Measurements from ENCODE around the gene MPDZ.

Gene MPDZ, protein sequence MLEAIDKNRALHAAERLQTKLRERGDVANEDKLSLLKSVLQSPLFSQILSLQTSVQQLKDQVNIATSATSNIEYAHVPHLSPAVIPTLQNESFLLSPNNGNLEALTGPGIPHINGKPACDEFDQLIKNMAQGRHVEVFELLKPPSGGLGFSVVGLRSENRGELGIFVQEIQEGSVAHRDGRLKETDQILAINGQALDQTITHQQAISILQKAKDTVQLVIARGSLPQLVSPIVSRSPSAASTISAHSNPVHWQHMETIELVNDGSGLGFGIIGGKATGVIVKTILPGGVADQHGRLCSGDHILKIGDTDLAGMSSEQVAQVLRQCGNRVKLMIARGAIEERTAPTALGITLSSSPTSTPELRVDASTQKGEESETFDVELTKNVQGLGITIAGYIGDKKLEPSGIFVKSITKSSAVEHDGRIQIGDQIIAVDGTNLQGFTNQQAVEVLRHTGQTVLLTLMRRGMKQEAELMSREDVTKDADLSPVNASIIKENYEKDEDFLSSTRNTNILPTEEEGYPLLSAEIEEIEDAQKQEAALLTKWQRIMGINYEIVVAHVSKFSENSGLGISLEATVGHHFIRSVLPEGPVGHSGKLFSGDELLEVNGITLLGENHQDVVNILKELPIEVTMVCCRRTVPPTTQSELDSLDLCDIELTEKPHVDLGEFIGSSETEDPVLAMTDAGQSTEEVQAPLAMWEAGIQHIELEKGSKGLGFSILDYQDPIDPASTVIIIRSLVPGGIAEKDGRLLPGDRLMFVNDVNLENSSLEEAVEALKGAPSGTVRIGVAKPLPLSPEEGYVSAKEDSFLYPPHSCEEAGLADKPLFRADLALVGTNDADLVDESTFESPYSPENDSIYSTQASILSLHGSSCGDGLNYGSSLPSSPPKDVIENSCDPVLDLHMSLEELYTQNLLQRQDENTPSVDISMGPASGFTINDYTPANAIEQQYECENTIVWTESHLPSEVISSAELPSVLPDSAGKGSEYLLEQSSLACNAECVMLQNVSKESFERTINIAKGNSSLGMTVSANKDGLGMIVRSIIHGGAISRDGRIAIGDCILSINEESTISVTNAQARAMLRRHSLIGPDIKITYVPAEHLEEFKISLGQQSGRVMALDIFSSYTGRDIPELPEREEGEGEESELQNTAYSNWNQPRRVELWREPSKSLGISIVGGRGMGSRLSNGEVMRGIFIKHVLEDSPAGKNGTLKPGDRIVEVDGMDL (N-terminal part only)

DNA sequence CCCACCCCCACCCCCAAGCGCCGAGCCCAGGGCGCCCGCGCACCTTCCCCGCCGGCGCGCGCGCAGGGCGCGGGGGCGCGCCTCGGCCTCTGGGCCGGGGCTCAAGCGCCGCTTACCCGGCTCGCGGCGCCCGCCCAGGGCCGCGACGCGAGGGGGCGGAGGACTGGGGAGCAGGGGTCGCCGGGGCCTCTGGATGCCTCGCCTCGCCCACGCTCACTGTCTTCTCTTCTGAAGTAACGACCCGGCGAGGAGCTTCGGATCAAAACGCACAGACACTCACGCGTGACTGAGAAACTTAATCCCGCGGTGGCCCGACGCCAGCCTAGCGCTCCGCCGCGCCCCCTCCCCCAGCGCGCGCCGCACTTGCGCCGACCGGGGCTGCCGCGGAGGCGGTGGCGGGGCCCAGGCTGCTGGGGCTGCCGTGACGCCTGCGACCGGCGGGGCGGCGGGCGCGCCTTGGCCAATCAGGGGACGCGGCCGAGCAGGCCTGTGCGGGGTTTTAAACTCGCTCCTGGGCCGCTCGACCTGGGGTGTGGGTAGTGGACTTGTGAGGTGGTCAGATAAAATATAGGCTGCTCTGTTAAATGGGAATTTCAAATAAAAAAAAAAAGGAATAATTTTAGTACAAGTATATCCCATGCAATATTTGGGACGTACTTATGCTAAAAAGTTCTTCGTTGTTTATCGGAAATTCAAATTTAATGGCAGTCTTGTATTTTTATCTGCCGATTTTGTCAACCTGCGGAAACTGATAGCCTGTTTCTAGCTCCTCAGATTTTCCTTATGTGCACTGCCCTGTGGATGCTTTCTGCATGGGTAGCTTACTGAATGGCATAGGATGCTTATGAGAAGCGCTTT, at the start of gene MPDZ:
MPDZ (minus strand) TSS at position 409 of the 858 bp plus-strand sequence. CDS start 29,377 bp downstream, outside the sequence.
- in situ Hi-C loops (cut with HindIII; ENCODE audit: low pct_unique_long_range_greater_than_20kb, low sequenced_read_pairs), result no loop called here
- peak; percentile 72 to 76 for DNase-seq (ENCODE audit: low read depth in 1 of 2, low spot score in 1 of 2)
- no peak for TF ChIP-seq JUND (IDR thresholded peaks at IDR 0.05; ENCODE audit: low read depth)

DNA sequence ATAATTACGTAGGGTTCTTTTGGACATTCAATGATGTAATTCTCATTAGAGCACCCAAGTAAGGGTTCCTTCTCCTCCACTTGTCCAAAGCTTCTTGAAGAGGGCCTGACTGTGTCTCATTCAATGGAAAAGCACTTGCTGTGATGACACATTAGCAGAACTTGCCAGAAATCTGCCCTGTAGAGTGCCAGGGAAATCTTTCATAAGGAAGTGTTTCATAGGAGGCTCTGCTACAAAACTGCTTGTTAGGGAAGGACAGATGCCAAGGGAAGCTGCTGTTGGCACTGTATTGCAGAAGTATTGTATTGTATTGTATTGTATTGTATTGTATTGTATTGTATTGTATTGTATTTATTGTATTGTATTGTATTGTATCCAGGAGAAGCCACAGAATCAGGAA, 45.5 kb upstream of the MPDZ start:
- no peak for TF ChIP-seq JUND (IDR thresholded peaks at IDR 0.05; ENCODE audit: low read depth)
- no peak for DNase-seq (ENCODE audit: low read depth in 1 of 2, low spot score in 1 of 2)
- in situ Hi-C loops (cut with HindIII; ENCODE audit: low pct_unique_long_range_greater_than_20kb, low sequenced_read_pairs), result no loop called here

DNA sequence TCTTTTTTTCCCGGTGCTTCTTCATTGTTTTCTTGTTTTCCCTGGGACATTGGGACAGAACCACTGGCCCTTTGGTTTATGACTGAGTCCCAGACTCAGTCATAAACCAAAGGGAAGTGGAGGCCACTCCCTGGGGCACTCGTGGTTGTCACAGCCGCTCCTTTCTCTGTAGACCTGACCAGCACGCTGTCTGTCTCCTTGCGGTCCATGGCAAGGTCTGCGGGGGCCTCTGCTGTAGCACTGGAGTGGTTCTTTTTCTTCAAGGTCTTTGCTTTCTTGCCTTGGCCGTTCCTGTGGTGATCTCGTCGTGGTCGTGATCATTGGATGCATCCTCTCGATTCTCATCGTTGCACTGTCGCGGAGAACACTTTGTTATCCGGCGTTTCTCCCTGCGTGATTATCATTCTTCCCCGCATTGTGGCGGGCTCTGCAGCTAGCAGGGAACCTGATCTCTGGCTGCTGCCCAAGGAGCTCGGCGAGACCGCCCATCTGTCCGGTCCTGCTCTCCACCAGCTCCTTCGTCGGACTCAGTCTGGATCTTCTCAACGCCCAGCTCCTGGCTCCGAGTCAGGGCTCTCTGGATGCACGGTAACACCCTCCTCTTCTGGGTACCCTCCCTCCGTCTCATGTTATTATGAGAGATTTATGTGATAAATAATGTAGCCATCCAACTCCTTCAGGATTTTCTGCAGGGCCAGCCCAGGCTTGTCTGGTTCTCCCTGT, 43.5 kb upstream of the MPDZ start:
- no peak for TF ChIP-seq JUND (IDR thresholded peaks at IDR 0.05; ENCODE audit: low read depth)
- no peak for DNase-seq (ENCODE audit: low read depth in 1 of 2, low spot score in 1 of 2)
- in situ Hi-C loops (cut with HindIII; ENCODE audit: low pct_unique_long_range_greater_than_20kb, low sequenced_read_pairs), result no loop called here

DNA sequence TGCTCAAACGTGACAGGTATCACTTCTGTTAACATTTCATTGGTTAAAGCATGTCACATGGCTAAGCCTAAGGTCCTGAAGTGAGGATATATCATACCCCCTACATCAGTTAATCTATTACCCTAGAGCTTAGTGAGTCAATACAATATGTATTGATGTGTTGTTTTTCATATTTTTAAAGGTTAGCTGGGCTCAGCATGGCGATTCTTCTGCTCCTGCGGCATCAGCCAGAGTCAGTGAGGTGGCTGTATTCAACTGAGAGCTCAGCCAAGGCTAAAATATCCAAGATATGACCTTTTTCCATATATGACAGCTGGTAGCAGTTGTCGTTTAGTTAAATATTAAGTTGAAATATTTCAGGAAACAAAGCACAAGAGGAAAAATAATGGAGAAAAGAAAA, 38.5 kb upstream of the MPDZ start:
- DNase-seq (ENCODE audit: low read depth in 1 of 2, low spot score in 1 of 2), result no peak
- in situ Hi-C loops (cut with HindIII; ENCODE audit: low pct_unique_long_range_greater_than_20kb, low sequenced_read_pairs), result no loop called here
- TF ChIP-seq JUND (IDR thresholded peaks at IDR 0.05; ENCODE audit: low read depth), result no peak

DNA sequence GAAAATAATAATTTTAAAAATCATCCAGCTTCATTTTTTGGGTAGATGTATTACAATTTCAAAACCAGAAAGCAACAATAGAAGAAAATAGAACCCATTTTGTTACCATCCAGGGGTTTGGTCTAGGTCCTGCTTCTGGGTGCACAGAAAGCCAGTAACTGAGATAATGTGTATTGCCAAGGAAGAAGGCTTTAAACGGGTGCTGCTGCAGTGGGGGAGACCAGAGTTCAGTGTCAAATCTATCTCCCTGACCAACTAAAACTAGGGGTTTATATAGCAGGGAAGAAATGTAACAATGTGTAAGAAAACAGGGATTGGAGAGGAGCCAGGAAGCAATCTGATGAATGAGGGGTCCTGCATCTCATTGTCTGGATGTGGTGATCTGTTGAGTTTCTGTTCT, 17.5 kb upstream of the MPDZ start:
- DNase-seq (ENCODE audit: low read depth in 1 of 2, low spot score in 1 of 2), result no peak
- in situ Hi-C loops (cut with HindIII; ENCODE audit: low pct_unique_long_range_greater_than_20kb, low sequenced_read_pairs), result no loop called here
- no peak for TF ChIP-seq JUND (IDR thresholded peaks at IDR 0.05; ENCODE audit: low read depth)

DNA sequence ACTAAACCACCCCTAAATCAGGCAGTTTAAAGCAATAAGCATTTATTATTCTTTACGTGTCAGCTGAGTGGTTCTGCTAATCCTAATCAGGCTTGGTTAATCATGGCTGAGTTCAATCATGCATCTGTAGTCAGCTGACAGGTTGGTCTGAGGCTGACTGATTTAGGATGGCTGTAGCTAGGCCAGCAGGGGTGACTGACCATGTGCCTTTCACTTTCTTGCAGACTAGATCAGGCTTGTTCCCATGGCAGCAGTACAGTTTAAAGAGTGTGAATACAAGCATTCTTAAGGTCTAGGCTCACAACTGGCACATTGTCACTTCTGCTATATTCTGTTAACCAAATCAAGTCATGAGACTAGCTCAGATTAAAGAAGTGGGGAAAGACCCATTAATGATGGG, 16.1 kb upstream of the MPDZ start:
- no peak for TF ChIP-seq JUND (IDR thresholded peaks at IDR 0.05; ENCODE audit: low read depth)
- in situ Hi-C loops (cut with HindIII; ENCODE audit: low pct_unique_long_range_greater_than_20kb, low sequenced_read_pairs), result no loop called here
- DNase-seq (ENCODE audit: low read depth in 1 of 2, low spot score in 1 of 2), result no peak

DNA sequence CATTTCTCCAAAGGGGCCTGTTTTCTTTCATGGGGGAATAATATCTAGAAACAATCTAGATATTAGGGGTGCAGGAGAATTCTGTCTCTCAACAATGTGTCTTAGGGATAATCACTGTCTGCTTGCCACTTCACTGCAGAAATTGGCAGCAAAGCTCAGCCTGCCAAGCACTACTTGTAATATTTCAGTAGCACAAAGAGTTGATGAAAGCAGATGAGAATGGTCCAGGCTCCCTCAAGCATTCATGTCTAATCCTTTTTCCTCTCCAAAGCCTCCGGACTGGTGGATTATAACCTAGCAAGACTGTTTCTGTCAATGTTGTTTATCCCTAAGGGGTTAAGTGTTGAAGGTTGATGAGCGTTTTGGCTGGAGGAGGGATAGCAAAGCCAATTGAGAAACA, 13.3 kb upstream of the MPDZ start:
- in situ Hi-C loops (cut with HindIII; ENCODE audit: low pct_unique_long_range_greater_than_20kb, low sequenced_read_pairs), result no loop called here
- DNase-seq (ENCODE audit: low read depth in 1 of 2, low spot score in 1 of 2), result no peak
- TF ChIP-seq JUND (IDR thresholded peaks at IDR 0.05; ENCODE audit: low read depth), result no peak

DNA sequence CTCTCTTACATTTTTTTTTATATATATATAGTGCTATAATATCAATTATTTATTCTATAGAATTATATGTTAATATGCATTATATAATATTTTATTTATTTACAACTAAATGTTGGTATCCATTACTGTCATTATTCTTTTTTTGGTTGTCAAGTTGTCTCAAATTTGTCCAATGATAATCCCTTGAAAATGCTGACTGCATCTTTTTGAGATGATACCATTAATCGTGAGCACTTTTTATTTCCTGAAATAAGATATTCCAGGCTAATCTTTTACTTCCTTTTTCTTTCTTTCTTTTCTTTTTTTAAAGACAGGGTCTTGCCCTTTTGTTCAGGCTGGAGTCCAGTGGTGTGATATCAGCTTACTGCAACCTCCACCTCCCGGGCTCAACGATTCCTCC, 12.7 kb upstream of the MPDZ start:
- no peak for TF ChIP-seq JUND (IDR thresholded peaks at IDR 0.05; ENCODE audit: low read depth)
- in situ Hi-C loops (cut with HindIII; ENCODE audit: low pct_unique_long_range_greater_than_20kb, low sequenced_read_pairs), result no loop called here
- no peak for DNase-seq (ENCODE audit: low read depth in 1 of 2, low spot score in 1 of 2)

DNA sequence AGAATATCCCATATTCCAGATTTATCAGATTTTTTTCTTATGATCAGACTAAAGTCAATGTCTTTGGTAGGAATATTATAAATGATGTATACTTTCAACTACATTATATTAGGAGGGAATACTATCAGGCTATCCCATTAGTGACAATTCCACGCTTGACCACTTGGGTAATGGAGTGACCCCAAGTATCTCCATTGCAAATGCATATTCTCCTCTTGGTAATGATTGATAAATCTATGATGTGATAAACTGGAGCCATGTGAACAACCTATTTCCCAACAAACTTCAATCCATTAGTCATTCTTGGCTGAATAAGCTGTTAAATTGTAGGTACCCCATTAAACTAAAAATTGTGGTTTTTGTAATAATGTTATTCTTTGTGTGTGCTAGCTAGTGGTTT, 12.2 kb upstream of the MPDZ start:
- TF ChIP-seq JUND (IDR thresholded peaks at IDR 0.05; ENCODE audit: low read depth), result no peak
- in situ Hi-C loops (cut with HindIII; ENCODE audit: low pct_unique_long_range_greater_than_20kb, low sequenced_read_pairs), result no loop called here
- no peak for DNase-seq (ENCODE audit: low read depth in 1 of 2, low spot score in 1 of 2)

DNA sequence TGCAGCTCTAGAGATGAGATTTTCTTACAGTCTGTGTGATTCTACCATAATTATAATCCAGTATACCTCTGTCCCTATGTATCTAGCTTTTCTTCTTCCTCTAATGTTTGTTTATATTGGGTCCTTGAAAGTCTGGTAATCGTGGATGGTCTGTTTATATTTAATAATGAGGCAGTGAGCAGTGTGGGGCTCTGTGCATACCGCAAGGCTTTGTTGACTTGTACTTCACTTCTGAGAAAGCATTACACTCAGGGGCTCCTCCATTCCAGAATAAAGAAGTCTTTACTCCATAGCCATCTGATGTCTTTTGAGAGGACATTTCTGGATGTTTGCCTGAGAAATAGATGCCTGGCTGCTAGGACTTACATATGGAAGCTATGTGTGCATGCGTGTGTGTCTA, 4.5 kb upstream of the MPDZ start:
- TF ChIP-seq JUND (IDR thresholded peaks at IDR 0.05; ENCODE audit: low read depth), result no peak
- no peak for DNase-seq (ENCODE audit: low read depth in 1 of 2, low spot score in 1 of 2)
- in situ Hi-C loops (cut with HindIII; ENCODE audit: low pct_unique_long_range_greater_than_20kb, low sequenced_read_pairs), result no loop called here

DNA sequence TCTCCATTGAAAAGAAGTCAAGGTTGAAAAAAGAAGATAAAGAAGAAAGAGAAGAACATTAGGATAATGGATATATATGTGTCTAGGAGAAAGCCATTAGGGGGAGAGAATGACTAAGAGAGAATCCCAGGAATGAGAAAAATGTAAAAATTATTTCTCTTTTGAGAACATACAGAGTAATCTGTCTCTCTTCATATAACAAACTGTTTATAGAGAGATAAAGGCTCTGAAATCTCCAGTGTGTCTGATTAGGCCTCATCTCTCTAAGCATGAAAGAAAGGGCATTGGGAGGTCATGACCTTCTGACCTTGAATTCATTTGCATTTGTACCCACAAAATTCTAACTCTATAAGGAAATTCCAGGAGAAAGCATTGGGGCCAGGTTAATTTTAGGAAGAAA, 3.5 kb upstream of the MPDZ start:
- TF ChIP-seq JUND (IDR thresholded peaks at IDR 0.05; ENCODE audit: low read depth), result no peak
- in situ Hi-C loops (cut with HindIII; ENCODE audit: low pct_unique_long_range_greater_than_20kb, low sequenced_read_pairs), result no loop called here
- no peak for DNase-seq (ENCODE audit: low read depth in 1 of 2, low spot score in 1 of 2)
